Measurements from ENCODE around the gene FOXL3. TPM values are rescaled to one million over a fixed set of nuclear protein-coding genes. Genes with fewer than 3 reads are reported as not detected.

FOXL3 gene
- total RNA-seq, 1 experiment from 2014 or later, result not detected

DNA sequence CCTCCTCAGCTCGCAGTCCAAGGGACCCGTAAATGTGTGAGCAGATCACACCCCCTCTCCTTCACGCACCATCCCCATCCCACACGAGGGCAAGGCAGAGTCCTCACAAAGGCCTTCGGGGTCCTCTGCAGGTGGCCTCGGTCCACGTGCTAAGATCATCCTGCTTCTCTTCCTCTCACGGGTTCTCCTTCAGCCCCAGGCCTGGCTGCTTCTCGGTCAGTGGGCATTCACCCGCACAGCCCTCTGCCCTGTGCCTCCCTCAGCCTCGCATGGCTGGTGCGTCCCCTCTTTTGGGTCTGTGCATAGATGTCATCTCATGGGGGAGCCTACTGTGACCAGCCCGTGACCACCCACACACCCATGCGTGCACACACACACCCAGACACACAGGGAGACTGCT is 17.3 kb upstream of the FOXL3 start:
- peaks cover 46% of the 10 kb centered on the region for H3K36me3 Mint-ChIP-seq
- CTCF ChIA-PET, result no interaction called here

GRCh38 chr7:273327-273726 is 16.6 kb upstream of the FOXL3 start:
- no peak for ATAC-seq
- DNase-seq (ENCODE audit: low spot score), result no peak
- CTCF ChIA-PET, result no interaction called here
- Mint-ChIP-seq H3K27ac (no peak overlapping the region), H3K36me3 (peaks cover 41% of the 10 kb centered on the region), H3K4me1 (no peaks in the 10 kb centered on the region), H3K4me3 (no peak overlapping the region), H3K9me3 (peaks cover 60% of the 10 kb centered on the region), H3K27me3 (ENCODE audit: low read depth) (peaks cover 29% of the 10 kb centered on the region)
- POLR2A ChIA-PET, result no interaction called here
- no peak for TF ChIP-seq KAT7 (CRISPR knock-in tag; IDR thresholded peaks at IDR 0.05; ENCODE audit: borderline replicate concordance)
- TF ChIP-seq ERG (CRISPR knock-in tag; IDR thresholded peaks at IDR 0.05), result no peak
- TF ChIP-seq, protein P1, sequence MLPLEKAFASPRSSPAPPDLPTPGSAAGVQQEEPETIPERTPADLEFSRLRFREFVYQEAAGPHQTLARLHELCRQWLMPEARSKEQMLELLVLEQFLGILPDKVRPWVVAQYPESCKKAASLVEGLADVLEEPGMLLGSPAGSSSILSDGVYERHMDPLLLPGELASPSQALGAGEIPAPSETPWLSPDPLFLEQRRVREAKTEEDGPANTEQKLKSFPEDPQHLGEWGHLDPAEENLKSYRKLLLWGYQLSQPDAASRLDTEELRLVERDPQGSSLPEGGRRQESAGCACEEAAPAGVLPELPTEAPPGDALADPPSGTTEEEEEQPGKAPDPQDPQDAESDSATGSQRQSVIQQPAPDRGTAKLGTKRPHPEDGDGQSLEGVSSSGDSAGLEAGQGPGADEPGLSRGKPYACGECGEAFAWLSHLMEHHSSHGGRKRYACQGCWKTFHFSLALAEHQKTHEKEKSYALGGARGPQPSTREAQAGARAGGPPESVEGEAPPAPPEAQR (CRISPR knock-in tag; IDR thresholded peaks at IDR 0.05), result no peak
- TF ChIP-seq SMAD3 (CRISPR knock-in tag; IDR thresholded peaks at IDR 0.05; ENCODE audit: borderline replicate concordance), result no peak
- no peak for TF ChIP-seq ZNF263 (CRISPR knock-in tag; IDR thresholded peaks at IDR 0.05; ENCODE audit: low read depth)
- TF ChIP-seq MLX (CRISPR knock-in tag; IDR thresholded peaks at IDR 0.05), result no peak
- TF ChIP-seq, protein P2, sequence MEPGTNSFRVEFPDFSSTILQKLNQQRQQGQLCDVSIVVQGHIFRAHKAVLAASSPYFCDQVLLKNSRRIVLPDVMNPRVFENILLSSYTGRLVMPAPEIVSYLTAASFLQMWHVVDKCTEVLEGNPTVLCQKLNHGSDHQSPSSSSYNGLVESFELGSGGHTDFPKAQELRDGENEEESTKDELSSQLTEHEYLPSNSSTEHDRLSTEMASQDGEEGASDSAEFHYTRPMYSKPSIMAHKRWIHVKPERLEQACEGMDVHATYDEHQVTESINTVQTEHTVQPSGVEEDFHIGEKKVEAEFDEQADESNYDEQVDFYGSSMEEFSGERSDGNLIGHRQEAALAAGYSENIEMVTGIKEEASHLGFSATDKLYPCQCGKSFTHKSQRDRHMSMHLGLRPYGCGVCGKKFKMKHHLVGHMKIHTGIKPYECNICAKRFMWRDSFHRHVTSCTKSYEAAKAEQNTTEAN (CRISPR knock-in tag; IDR thresholded peaks at IDR 0.05), result no peak
- no peak for TF ChIP-seq ZNF532 (CRISPR knock-in tag; IDR thresholded peaks at IDR 0.05; ENCODE audit: borderline replicate concordance)
- no peak for TF ChIP-seq CREB1 (CRISPR knock-in tag; IDR thresholded peaks at IDR 0.05)
- no peak for TF ChIP-seq ESRRA (CRISPR knock-in tag; IDR thresholded peaks at IDR 0.05; ENCODE audit: borderline replicate concordance)

More for the DNA sequence above, 17.3 kb upstream of the FOXL3 start:
- peaks cover 32% of the 10 kb centered on the region for H3K27me3 Mint-ChIP-seq (ENCODE audit: low read depth)
- DNase-seq (ENCODE audit: low spot score) (no peak), ATAC-seq (no peak)
- H3K9me3 Mint-ChIP-seq, result peaks cover 66% of the 10 kb centered on the region
- TF ChIP-seq E2F1 (CRISPR knock-in tag; IDR thresholded peaks at IDR 0.05), result no peak
- TF ChIP-seq FOXK1 (CRISPR knock-in tag; IDR thresholded peaks at IDR 0.05), result no peak
- TF ChIP-seq CREM (CRISPR knock-in tag; IDR thresholded peaks at IDR 0.05), result no peak
- TF ChIP-seq ZNF138 (CRISPR knock-in tag; conservative IDR thresholded peaks at IDR 0.05), result no peak
- no peak for TF ChIP-seq STAT6 (CRISPR knock-in tag; conservative IDR thresholded peaks at IDR 0.05; ENCODE audit: low read depth)
- TF ChIP-seq MYBL2 (CRISPR knock-in tag; IDR thresholded peaks at IDR 0.05), result no peak
- TF ChIP-seq IRF2 (CRISPR knock-in tag; IDR thresholded peaks at IDR 0.05; ENCODE audit: borderline replicate concordance, low read depth), result no peak
- TF ChIP-seq MLX (CRISPR knock-in tag; IDR thresholded peaks at IDR 0.05), result no peak
- no peak for TF ChIP-seq RELA (CRISPR knock-in tag; IDR thresholded peaks at IDR 0.05; ENCODE audit: borderline replicate concordance)
- no peak for TF ChIP-seq NR3C1 (CRISPR knock-in tag; conservative IDR thresholded peaks at IDR 0.05; ENCODE audit: low read depth)
- TF ChIP-seq TEAD4 (CRISPR knock-in tag; IDR thresholded peaks at IDR 0.05), result no peak
- no peak overlapping the region for H3K27ac Mint-ChIP-seq
- H3K4me3 Mint-ChIP-seq, result no peak overlapping the region
- POLR2A ChIA-PET, result no interaction called here
- no peaks in the 10 kb centered on the region for H3K4me1 Mint-ChIP-seq
